Vagina (tissue), 2 donors: ENCODE data around the gene MSANTD3.

Experiments
- POLR2A ChIP-seq, 2 donors: fragments of 450-650 bp; IDR thresholded peaks; one replicate each; pipeline ENCODE4 v1.6.1; 2017; ENCODE audit warnings: antibody characterized with exemption in 2 of 2, mild to moderate bottlenecking in 2 of 2, moderate library complexity in 2 of 2
- POLR2AphosphoS5 ChIP-seq, 2 donors: sonication (generic); formaldehyde crosslinking; IDR thresholded peaks; one replicate each; pipeline ENCODE4 v1.9.0; 2017; ENCODE audit warnings: antibody characterized with exemption in 2 of 2, mild to moderate bottlenecking in 2 of 2, low read depth in 1 of 2; ENCODE audit not compliant: insufficient read depth in 1 of 2
- TF ChIP-seq, protein P1 (sequence below), 3 experiments: fragments of 450-650 bp in 2 of 3; fragments of 200-600 bp in 1 of 3; sonication (generic) in 1 of 3; IDR thresholded peaks; one replicate each; pipeline ENCODE4 v1.5.1; 2017 to 2019; ENCODE audit warnings: antibody characterized with exemption in 3 of 3, mild to moderate bottlenecking in 2 of 3, moderate library complexity in 2 of 3

DNA sequence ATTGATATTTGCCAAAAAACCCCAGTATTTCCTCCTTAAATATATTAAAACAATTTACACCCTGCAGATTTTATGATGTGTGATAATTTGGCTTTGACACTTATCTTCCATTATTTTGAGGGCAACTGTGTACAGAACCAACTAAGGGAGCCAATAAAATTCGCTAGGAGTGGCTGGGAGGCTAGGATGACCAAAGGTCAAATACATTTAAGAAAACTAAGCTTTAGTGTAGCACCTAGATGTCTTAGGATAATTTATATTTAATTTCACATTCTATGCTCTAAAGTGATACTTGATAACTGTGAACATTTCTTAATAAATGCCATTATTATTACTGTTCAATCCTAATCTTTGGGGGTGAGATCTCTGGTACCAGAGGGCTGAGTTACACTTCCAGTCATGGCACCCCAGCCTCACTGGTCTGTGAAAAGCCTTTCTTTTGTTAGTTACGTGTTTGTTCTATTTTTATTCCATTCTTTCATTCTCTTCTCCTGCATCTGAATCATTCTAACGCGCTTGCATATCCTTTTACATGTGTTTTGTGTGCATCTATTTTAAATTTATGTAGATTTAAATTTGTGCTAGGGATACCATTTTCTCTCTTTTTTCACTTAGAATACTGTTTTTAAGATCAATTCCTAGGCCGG, 19.1 kb downstream of the MSANTD3 start:
- TF ChIP-seq POLR2AphosphoS5 (IDR thresholded peaks at IDR 0.05; ENCODE audit: insufficient read depth in 1 of 2, low read depth in 1 of 2): no peak
- TF ChIP-seq POLR2A (IDR thresholded peaks at IDR 0.05): no peak
- TF ChIP-seq, protein P1, sequence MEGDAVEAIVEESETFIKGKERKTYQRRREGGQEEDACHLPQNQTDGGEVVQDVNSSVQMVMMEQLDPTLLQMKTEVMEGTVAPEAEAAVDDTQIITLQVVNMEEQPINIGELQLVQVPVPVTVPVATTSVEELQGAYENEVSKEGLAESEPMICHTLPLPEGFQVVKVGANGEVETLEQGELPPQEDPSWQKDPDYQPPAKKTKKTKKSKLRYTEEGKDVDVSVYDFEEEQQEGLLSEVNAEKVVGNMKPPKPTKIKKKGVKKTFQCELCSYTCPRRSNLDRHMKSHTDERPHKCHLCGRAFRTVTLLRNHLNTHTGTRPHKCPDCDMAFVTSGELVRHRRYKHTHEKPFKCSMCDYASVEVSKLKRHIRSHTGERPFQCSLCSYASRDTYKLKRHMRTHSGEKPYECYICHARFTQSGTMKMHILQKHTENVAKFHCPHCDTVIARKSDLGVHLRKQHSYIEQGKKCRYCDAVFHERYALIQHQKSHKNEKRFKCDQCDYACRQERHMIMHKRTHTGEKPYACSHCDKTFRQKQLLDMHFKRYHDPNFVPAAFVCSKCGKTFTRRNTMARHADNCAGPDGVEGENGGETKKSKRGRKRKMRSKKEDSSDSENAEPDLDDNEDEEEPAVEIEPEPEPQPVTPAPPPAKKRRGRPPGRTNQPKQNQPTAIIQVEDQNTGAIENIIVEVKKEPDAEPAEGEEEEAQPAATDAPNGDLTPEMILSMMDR (IDR thresholded peaks at IDR 0.05): no peak
